NCI-H2227 (cell line): Measurements from ENCODE around the gene STKLD1.
A peak's percentile ranks its signal among the peaks of the same experiment; 100 is the strongest.
"Not testable (repeated sequence)": the region's sequence is repeated elsewhere in the genome, so short reads cannot be mapped to it uniquely, and the experiment has no call there.

Experiments
- DNase-seq: peaks from one replicate; lab custom pipeline; 2025; ENCODE audit not compliant: unreplicated experiment; lab: John Stamatoyannopoulos, UW

Gene STKLD1

DNA sequence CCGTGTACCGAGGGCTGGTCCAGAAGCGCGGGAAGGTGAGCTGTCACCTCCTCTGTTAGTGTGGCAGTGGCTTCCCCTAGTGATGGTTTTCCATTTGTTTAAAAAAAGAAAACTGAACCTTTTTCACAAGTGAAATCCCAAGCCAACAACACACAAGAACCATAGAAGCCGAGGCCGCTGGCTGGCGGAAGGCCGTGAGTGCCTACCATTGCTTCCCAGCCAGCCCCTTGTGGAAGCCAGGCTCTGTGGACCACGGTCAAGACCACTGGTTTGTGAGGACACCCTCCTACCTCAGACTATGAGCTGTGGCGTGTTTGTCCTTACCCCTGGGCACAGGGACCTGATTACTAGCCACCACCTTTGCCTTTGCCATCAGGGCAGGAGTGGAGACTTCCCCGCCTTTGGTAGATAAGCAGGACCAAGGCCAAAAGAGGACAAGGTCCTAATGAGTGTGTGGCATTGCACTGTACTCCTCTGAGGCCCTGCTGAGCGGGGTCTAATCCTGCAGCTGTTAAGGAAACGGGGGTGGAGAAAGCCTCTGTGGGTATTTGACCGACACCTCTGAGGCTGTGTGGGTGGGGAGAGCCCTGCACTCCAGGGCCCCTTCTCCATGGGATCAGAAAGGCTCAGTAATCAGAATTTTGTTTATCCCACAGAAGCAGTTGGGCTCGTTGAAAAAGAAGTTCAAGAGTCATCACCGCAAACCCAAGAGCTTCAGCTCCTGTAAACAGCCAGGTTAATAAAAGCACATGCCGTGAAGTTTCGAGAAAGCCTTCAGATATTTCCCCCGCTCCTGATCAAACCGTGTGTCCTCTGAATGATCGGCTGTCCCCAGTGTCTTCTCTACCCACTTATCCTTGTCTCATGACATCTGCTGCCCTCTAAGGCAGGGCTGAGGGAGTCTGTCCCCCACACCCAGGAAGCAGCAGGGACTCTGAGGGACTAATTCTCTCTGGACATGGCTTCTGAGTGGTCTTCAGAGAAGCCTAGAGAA, 15.5 kb upstream of the STKLD1 start:
- no peak for DNase-seq

GRCh38 chr9:133361507-133362092, 14.6 kb upstream of the STKLD1 start:
- no peak for DNase-seq

GRCh38 chr9:133362359-133363044, 13.7 kb upstream of the STKLD1 start:
- DNase-seq = no peak

DNA sequence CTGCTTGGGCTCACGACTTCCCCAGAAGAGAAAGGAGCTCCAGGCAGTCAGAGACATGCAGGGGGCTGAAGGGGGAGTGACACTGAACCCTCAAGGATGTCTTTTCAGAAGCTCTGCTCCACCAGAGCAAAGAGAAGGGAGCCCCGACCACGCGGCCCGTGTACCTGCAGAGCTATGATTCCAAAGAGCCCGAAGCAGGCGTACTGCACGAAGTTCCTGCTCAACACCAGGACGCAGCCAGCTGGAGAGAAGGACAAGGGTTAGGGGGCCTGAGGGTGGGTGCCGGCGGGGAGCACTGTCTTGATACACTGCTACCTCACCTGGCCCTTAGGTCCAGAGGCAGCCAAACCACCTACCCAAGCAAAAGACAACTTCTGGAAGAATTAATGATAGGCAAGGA, 9.7 kb upstream of the STKLD1 start:
- no peak for DNase-seq

GRCh38 chr9:133367221-133367620, 8.9 kb upstream of the STKLD1 start:
- no peak for DNase-seq

GRCh38 chr9:133367778-133368177, 8.4 kb upstream of the STKLD1 start:
- no peak for DNase-seq

- DNase-seq = peak; percentile 9
Measured at GRCh38 chr9:133368249-133368881, 7.8 kb upstream of the STKLD1 start.

GRCh38 chr9:133369422-133369821, 6.7 kb upstream of the STKLD1 start:
- no peak for DNase-seq

- DNase-seq = no peak
Measured at GRCh38 chr9:133369933-133370332, 6.2 kb upstream of the STKLD1 start.

DNA sequence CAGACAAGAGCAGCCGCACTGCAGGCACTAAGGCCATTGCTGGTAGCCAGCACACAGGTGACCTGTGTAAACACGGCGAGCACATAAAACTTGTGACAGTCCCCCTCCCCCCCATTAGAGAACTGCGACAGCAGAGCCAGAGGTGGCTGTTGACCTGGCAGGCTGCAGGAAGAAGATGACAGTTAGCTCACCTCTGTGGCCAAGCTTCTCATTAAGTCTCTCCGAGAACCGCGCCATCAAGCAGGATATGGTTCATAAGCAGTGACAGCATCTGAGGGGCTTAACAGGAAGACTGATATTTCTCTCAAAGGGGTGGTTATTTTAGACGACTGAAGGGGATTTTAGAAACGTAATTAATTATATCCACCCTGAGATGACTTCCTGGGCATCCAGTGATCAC, 5.5 kb upstream of the STKLD1 start:
- DNase-seq = no peak

GRCh38 chr9:133371261-133371711, 4.9 kb upstream of the STKLD1 start:
- no peak for DNase-seq

GRCh38 chr9:133372144-133372543, 4.0 kb upstream of the STKLD1 start:
- DNase-seq = no peak

DNA sequence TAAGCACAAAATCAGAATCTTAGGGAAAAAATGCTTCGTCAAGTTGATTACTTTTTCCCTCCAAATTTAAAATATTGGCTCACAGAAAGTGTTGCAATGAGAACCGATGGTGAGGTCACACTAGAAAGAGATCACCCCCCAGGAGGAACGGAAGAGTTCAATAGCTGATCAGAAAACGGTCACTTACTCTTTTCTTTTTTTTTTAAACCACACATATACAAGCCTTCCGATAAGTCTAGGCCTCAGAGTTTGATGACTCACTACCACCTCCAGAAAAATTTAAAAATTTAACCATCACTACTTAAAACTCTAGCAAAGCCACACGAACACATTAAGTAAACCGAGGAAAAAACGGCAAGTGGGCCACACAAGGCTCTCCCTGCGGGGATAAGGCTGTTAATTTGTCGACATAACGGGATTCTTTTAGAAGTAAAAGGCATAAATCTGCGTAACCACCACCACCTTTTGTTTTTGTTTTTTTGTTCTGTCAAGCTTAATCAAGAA, 1.5 kb upstream of the STKLD1 start:
- DNase-seq = no peak

DNA sequence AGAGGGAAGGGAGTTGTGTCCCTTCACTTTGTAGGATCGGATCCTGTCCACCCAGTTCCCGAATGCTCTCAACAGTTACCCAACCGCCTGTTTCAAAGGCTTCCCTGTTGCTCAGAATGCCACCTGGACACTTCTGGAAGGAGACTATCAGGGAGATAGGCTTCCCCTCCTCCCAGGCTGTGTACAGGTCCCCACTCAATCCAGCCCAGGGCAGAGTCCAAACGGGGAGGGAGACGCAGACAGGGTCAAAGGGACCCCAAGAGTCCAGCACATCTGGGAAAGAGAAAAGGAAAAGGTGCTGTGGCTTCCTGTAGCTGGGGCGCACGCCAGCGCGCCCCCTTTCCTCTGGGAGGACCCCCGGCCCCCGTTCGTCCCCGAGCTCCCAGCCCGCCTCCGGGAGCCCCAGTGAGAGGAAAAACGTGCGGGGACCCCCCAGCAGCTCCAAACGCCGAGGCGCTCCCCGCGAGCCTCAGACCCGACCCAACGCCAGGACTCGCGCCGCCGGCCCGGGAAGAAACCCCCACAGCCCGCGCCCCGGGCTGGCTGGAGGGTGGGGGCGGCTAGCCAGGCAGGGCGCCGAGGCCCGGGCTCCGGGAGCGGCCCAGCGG, 946 bp upstream of the STKLD1 start:
- DNase-seq = peak; percentile 33

DNA sequence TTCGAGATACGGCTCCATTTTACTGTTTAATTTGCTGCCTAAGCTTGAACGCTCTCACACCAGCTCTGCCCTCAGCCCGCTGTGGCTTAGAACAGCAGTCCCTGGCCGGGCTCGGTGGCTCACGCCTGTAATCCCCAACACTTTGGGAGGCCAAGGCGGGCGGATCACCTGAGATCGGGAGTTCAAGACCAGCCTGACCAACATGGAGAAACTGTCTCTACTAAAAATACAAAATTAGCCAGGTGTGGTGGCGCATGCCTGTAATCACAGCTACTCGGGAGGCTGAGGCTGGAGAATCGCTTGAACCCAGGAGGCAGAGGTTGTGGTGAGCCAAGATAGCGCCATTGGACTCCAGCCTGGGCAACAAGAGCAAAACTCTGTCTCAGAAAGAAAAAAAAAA, 1.1 kb downstream of the STKLD1 start:
- not testable (repeated sequence) for DNase-seq

- DNase-seq = no peak
Measured at GRCh38 chr9:133377721-133378216, 1.6 kb downstream of the STKLD1 start.

- no peak for DNase-seq
Measured at GRCh38 chr9:133378408-133378962, 2.3 kb downstream of the STKLD1 start.

- DNase-seq = no peak
Measured at GRCh38 chr9:133379153-133380086, 3.3 kb downstream of the STKLD1 start.

GRCh38 chr9:133380734-133381133, 4.6 kb downstream of the STKLD1 start:
- DNase-seq = no peak
